HG03139 (cell line): ENCODE data around the gene PEAR1.
"Not testable (repeated sequence)": the region's sequence is repeated elsewhere in the genome, so short reads cannot be mapped to it uniquely, and the experiment has no call there.

Source experiments
- ATAC-seq: cut with Tn5 transposase; IDR thresholded peaks from one replicate; pipeline ENCODE4 v1.9.1; 2021; ENCODE audit not compliant: unreplicated experiment

Gene PEAR1

GRCh38 chr1:156914440-156914856 lies 20.9 kb downstream of the PEAR1 start:
- ATAC-seq: no peak

- no peak for ATAC-seq
These were observed 26.9 kb downstream of the PEAR1 start, which contains the start of gene LRRC71 for GRCh38 chr1:156920233-156921052. TSS of gene LRRC71 (plus strand) at chr1:156920632. CDS start at chr1:156920804, 172 bp downstream.

- ATAC-seq: no peak
These were observed 27.6 kb downstream of the PEAR1 start for GRCh38 chr1:156921053-156921529.

GRCh38 chr1:156922986-156923669 lies 29.6 kb downstream of the PEAR1 start:
- no peak for ATAC-seq

- ATAC-seq: no peak
These were observed 30.4 kb downstream of the PEAR1 start for GRCh38 chr1:156923670-156924477.

- no peak for ATAC-seq
These were observed 31.1 kb downstream of the PEAR1 start for GRCh38 chr1:156924478-156925153.

GRCh38 chr1:156925154-156926010 lies 31.9 kb downstream of the PEAR1 start:
- no peak for ATAC-seq

GRCh38 chr1:156926175-156926574 lies 32.7 kb downstream of the PEAR1 start:
- ATAC-seq: no peak

GRCh38 chr1:156926695-156927094 lies 33.2 kb downstream of the PEAR1 start:
- not testable (repeated sequence) for ATAC-seq

- no peak for ATAC-seq
These were observed 33.9 kb downstream of the PEAR1 start for GRCh38 chr1:156927215-156928042.

GRCh38 chr1:156928043-156928602 lies 34.6 kb downstream of the PEAR1 start:
- ATAC-seq: no peak

GRCh38 chr1:156929596-156930238 lies 36.2 kb downstream of the PEAR1 start:
- ATAC-seq: no peak

GRCh38 chr1:156930483-156930882 lies 37.0 kb downstream of the PEAR1 start:
- no peak for ATAC-seq

GRCh38 chr1:156931211-156931952 lies 37.9 kb downstream of the PEAR1 start:
- no peak for ATAC-seq

GRCh38 chr1:156931974-156932710 lies 38.6 kb downstream of the PEAR1 start:
- no peak for ATAC-seq

GRCh38 chr1:156933136-156933535 lies 39.6 kb downstream of the PEAR1 start:
- no peak for ATAC-seq
